ENCODE data around the gene IP6K1.

GRCh38 chr3:49799105-49799504 lies 12.8 kb upstream of the IP6K1 start:
- no peak for TF ChIP-seq CTCF (IDR thresholded peaks at IDR 0.05)
- no peak for TF ChIP-seq POLR2A (IDR thresholded peaks at IDR 0.05)
